Activated B cell treated with CpG ODN at 0.5 μM for 24 hours (primary cell): Measurements from ENCODE around the gene NDUFC2. TPM values are rescaled to one million over a fixed set of nuclear protein-coding genes. Genes with fewer than 3 reads are reported as not detected.

Source experiments
- ATAC-seq: fragments of 200-7000 bp; cut with Tn5 transposase; one replicate; pipeline ENCODE4 v1.10.0; 2021; ENCODE audit warnings: low read depth, mild to moderate bottlenecking, moderate library complexity
- CTCF ChIA-PET: fragments of 350-600 bp; sonication (Branson Sonifier 250); formaldehyde crosslinking; loops from one replicate; lab custom pipeline; 2021; ENCODE audit warnings: antibody characterized with exemption; lab: Charles Lee
- POLR2A ChIA-PET: fragments of 350-600 bp; sonication (Branson Sonifier 250); formaldehyde crosslinking; loops from one replicate; lab custom pipeline; 2021; ENCODE audit warnings: antibody characterized with exemption; lab: Charles Lee
- DNase-seq: peaks from one replicate; pipeline ENCODE4 v3.0.0; 2022
- H3K27ac Mint-ChIP-seq: one replicate; pipeline ENCODE4 v1.8.0; 2020; ENCODE audit warnings: mixed read lengths
- H3K27me3 Mint-ChIP-seq: one replicate; pipeline ENCODE4 v1.8.0; 2021; ENCODE audit warnings: mixed read lengths
- H3K36me3 Mint-ChIP-seq: one replicate; pipeline ENCODE4 v1.8.0; 2021; ENCODE audit warnings: low read depth, mixed read lengths
- H3K4me1 Mint-ChIP-seq: one replicate; pipeline ENCODE4 v1.8.0; 2021; ENCODE audit warnings: mixed read lengths
- H3K4me3 Mint-ChIP-seq: one replicate; pipeline ENCODE4 v1.8.0; 2020; ENCODE audit warnings: mild to moderate bottlenecking, mixed read lengths
- H3K9me3 Mint-ChIP-seq: one replicate; pipeline ENCODE4 v1.8.0; 2020; ENCODE audit warnings: mixed read lengths
- CTCF ChIP-seq: fragments of 200-600 bp; IDR thresholded peaks from one replicate; pipeline ENCODE4 v1.8.0; 2022; ENCODE audit warnings: antibody characterized with exemption, mild to moderate bottlenecking
- intact Hi-C: fragments of 100-400 bp; cut with micrococcal nuclease; formaldehyde crosslinking; loops from one replicate; pipeline ENCODE4 v1.15.1; 2024
- total RNA-seq: library from RNA; stranded (reverse); gene quantifications from 2 replicates; pipeline ENCODE4 v1.2.3, GENCODE V29; 2022

The NDUFC2 gene
- 83.5 and 88.4 TPM in 2 replicates for total RNA-seq

GRCh38 chr11:78079232-78080083 is at the start of gene NDUFC2:
Gene NDUFC2, minus strand, starts transcription at chr11:78079862. Its CDS starts 118 bp downstream, at chr11:78079744.
- Mint-ChIP-seq H3K4me3 (peak within 1 kb of the TSS; percentile 93), H3K27me3 (no peaks in the 10 kb centered on the region), H3K27ac (peak within 1 kb of the TSS; percentile 86), H3K36me3 (peaks cover 12% of the 10 kb centered on the region), H3K4me1 (peaks cover 51% of the 10 kb centered on the region), H3K9me3 (no peaks in the 10 kb centered on the region)
- CTCF ChIA-PET, result interaction anchor here (1.3 to 2.3 kb wide), 2 partner anchors 33 to 485 kb away, joined by 4 to 6 read pairs; no protein-coding TSS in a partner anchor
- ATAC-seq (peak; percentile 79), DNase-seq (peak; percentile 60)
- no peak for TF ChIP-seq CTCF
- intact Hi-C loops, result loop anchor here (1.0 to 10.0 kb wide), 5 partner anchors 59 to 495 kb away; partner anchors contain the start of genes ALG8, GAB2, KCTD21 and NARS2
- POLR2A ChIA-PET, result interaction anchor here (0.5 to 2.0 kb wide), 8 partner anchors 9 to 495 kb away, joined by 3 to 17 read pairs (median 5); partner anchors contain the start of genes ALG8, INTS4, KCTD21 and NARS2

DNA sequence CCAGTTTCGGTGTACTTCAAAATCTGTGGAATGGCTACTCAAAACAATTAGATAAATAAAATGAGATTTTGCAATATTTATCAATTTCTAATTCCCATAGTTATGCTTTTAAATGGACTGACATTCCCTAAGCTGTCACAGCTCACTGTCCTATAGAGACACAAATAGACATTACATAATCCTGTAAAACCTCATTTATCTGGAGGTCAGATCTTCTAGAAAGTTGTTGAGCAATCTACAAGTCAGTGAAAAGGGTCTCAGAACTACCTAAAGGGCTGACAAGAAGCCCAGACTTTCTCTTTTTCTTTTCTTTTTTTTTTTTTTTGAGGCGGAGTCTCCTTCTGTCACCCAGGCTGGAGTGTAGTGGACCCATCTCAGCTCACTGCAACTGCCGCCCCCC is 47.7 kb upstream of the NDUFC2 start:
- H3K9me3 Mint-ChIP-seq, result no peaks in the 10 kb centered on the region
- H3K4me1 Mint-ChIP-seq, result no peaks in the 10 kb centered on the region
- no peak for TF ChIP-seq CTCF
- intact Hi-C loops, result no loop called here
- no peak overlapping the region for H3K27ac Mint-ChIP-seq
- no peak for ATAC-seq
- peaks cover 14% of the 10 kb centered on the region for H3K36me3 Mint-ChIP-seq
- ChIA-PET POLR2A (no interaction called here), CTCF (no interaction called here)
- H3K27me3 Mint-ChIP-seq, result no peaks in the 10 kb centered on the region
- DNase-seq, result no peak
- H3K4me3 Mint-ChIP-seq, result no peak overlapping the region

DNA sequence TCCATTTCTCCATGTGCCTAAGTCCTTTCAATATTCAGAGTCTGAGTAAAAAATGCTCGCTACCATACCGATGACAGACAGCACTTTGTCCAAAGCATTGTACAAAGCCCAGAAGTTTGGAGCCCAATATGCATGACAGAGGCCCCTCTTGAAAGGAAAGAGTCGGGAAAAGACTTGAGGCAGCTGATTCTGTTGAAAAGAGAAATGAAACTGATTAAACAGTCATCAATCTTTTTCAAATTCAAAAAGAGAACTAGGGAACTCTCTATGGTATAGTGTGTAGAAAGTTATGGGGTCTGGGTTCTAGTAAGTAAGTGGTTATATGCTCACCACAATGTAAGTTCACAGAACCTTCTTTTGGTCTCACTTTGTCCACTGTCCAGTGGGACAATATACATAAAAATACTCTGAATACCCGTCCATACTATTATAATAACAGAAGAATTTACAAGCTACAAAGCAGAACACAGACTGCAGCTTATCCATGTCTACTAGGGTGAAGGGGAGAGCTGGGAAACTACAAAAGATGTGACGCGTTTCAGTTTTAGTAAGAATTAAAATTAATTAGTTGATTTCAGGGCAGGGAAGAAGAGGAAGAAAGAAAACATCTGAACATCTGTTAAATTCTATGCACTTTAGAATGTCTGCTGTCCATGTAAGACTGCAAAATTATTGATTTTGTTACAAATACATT is 33.1 kb upstream of the NDUFC2 start:
- H3K9me3 Mint-ChIP-seq, result no peaks in the 10 kb centered on the region
- POLR2A ChIA-PET, result interaction anchor here (1.1 kb wide), 1 partner anchor 26 kb away, joined by 3 read pairs; no protein-coding TSS in a partner anchor
- DNase-seq (no peak), ATAC-seq (no peak)
- CTCF ChIA-PET, result no interaction called here
- H3K27ac Mint-ChIP-seq, result no peak overlapping the region
- intact Hi-C loops, result no loop called here
- H3K4me1 Mint-ChIP-seq, result peaks cover 6% of the 10 kb centered on the region
- TF ChIP-seq CTCF, result no peak
- no peaks in the 10 kb centered on the region for H3K27me3 Mint-ChIP-seq
- peaks cover 60% of the 10 kb centered on the region for H3K36me3 Mint-ChIP-seq
- no peak overlapping the region for H3K4me3 Mint-ChIP-seq

DNA sequence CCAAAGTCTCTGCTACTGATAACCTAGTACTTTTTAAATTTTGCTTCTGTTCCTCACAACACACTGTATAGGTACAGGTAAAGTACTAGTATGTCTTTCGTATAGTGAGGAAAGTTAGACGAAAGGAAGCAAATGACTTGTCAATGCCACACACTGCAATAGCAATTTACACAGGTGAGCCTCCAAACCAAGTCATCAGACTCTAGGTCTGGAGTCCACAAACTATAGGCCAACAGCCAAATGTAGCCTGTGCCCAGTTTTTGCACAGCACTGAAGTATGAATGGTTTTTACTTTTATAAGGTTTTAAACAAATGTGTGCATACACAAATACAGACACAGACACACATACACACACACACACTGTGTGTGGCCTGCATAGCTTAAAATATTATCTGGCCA is 31.6 kb upstream of the NDUFC2 start:
- POLR2A ChIA-PET, result no interaction called here
- H3K27me3 Mint-ChIP-seq, result no peaks in the 10 kb centered on the region
- H3K9me3 Mint-ChIP-seq, result no peaks in the 10 kb centered on the region
- no peak overlapping the region for H3K4me3 Mint-ChIP-seq
- peaks cover 6% of the 10 kb centered on the region for H3K4me1 Mint-ChIP-seq
- no peak for DNase-seq
- no peak for ATAC-seq
- H3K27ac Mint-ChIP-seq, result no peak overlapping the region
- TF ChIP-seq CTCF, result no peak
- H3K36me3 Mint-ChIP-seq, result peaks cover 57% of the 10 kb centered on the region
- CTCF ChIA-PET, result no interaction called here
- intact Hi-C loops, result no loop called here

DNA sequence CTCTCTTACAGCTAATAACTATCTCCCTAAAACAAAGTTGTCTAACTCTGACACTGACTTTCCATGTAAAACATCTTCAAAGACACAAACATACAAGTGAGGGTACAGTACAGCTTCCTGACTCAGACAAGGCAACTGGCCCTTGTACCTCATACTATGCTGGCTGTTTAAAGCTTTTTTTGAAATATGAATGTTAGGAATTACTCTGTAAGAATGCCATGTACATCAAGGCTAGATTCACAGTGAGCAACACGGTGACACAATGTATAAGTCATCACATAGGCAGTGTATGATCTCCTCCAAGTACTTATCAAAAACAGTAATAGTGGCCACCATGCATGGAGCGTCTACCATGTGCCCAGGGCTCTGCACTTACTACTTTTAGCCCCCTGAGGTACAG is 31.2 kb upstream of the NDUFC2 start:
- TF ChIP-seq CTCF, result no peak
- no peak overlapping the region for H3K27ac Mint-ChIP-seq
- H3K4me1 Mint-ChIP-seq, result peaks cover 6% of the 10 kb centered on the region
- H3K36me3 Mint-ChIP-seq, result peaks cover 59% of the 10 kb centered on the region
- ATAC-seq (no peak), DNase-seq (no peak)
- intact Hi-C loops, result no loop called here
- no peaks in the 10 kb centered on the region for H3K9me3 Mint-ChIP-seq
- no peaks in the 10 kb centered on the region for H3K27me3 Mint-ChIP-seq
- POLR2A ChIA-PET, result no interaction called here
- CTCF ChIA-PET, result interaction anchor here (0.9 kb wide), 1 partner anchor 65 kb away, joined by 3 read pairs; no protein-coding TSS in a partner anchor
- H3K4me3 Mint-ChIP-seq, result no peak overlapping the region
